WTC11 (cell line): ENCODE measurements around the gene RBM34.
"Not testable (repeated sequence)": the region's sequence is repeated elsewhere in the genome, so short reads cannot be mapped to it uniquely, and the experiment has no call there.

Experiments
- NFE2L1 ChIP-seq: sonication (generic); formaldehyde crosslinking; IDR thresholded peaks from 2 replicates; pipeline ENCODE4 v1.8.1; 2023; ENCODE audit warnings: missing genetic modification reagents
- NFYB ChIP-seq: sonication (generic); formaldehyde crosslinking; conservative IDR thresholded peaks from 2 replicates; pipeline ENCODE4 v1.8.0; 2022; ENCODE audit warnings: low read depth, missing genetic modification reagents
- TCF7 ChIP-seq: sonication (generic); formaldehyde crosslinking; IDR thresholded peaks from 2 replicates; pipeline ENCODE4 v1.8.0; 2022; ENCODE audit warnings: mild to moderate bottlenecking, low read depth, missing genetic modification reagents, moderate library complexity
- ZNF263 ChIP-seq: sonication (generic); formaldehyde crosslinking; IDR thresholded peaks from 2 replicates; pipeline ENCODE4 v1.8.1; 2022; ENCODE audit warnings: low read depth, mild to moderate bottlenecking, moderate library complexity, missing genetic modification reagents
- TF ChIP-seq, protein P1 (sequence below): fragments of 200-600 bp; IDR thresholded peaks from 2 replicates; pipeline ENCODE4 v1.8.0; 2022; ENCODE audit warnings: antibody characterized with exemption

- TF ChIP-seq TCF7; NFE2L1 (CRISPR knock-in tag); ZNF263; NFYB (CRISPR knock-in tag): not testable (repeated sequence)
- TF ChIP-seq, protein P1, sequence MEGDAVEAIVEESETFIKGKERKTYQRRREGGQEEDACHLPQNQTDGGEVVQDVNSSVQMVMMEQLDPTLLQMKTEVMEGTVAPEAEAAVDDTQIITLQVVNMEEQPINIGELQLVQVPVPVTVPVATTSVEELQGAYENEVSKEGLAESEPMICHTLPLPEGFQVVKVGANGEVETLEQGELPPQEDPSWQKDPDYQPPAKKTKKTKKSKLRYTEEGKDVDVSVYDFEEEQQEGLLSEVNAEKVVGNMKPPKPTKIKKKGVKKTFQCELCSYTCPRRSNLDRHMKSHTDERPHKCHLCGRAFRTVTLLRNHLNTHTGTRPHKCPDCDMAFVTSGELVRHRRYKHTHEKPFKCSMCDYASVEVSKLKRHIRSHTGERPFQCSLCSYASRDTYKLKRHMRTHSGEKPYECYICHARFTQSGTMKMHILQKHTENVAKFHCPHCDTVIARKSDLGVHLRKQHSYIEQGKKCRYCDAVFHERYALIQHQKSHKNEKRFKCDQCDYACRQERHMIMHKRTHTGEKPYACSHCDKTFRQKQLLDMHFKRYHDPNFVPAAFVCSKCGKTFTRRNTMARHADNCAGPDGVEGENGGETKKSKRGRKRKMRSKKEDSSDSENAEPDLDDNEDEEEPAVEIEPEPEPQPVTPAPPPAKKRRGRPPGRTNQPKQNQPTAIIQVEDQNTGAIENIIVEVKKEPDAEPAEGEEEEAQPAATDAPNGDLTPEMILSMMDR: not testable (repeated sequence)
Measured at GRCh38 chr1:235085411-235086117, 75.5 kb downstream of the RBM34 start.
